Colon (tissue), 2 donors: Measurements from ENCODE around the gene PC.
"Not testable (repeated sequence)": the region's sequence is repeated elsewhere in the genome, so short reads cannot be mapped to it uniquely, and the experiment has no call there.

ENCODE experiments used
- FAIRE-seq: peaks from 2 replicates; lab custom pipeline; 2012; peaks lifted over from hg19 to GRCh38; lab: Jason Lieb, UNC
- donor health status: control.
- donor health status: control.

Gene PC

GRCh38 chr11:66981976-66982578 lies 23.9 kb upstream of the PC start:
- no peak for FAIRE-seq

- FAIRE-seq = no peak
Observed at GRCh38 chr11:66979336-66979980, 21.3 kb upstream of the PC start.

- FAIRE-seq = no peak
Observed at GRCh38 chr11:66978717-66979116, 20.5 kb upstream of the PC start.

GRCh38 chr11:66978229-66978628 lies 20.0 kb upstream of the PC start:
- no peak for FAIRE-seq

- FAIRE-seq = no peak
Observed at GRCh38 chr11:66976925-66977324, 18.7 kb upstream of the PC start.

- FAIRE-seq = no peak
Observed at GRCh38 chr11:66976028-66976467, 17.9 kb upstream of the PC start.

GRCh38 chr11:66975405-66976027 lies 17.3 kb upstream of the PC start:
- FAIRE-seq = no peak

GRCh38 chr11:66974724-66975404 lies 16.7 kb upstream of the PC start, which contains the start of gene C11orf86:
Gene C11orf86, plus strand, starts transcription at chr11:66975304. Its CDS starts 59 bp downstream, at chr11:66975363.
- FAIRE-seq = no peak

GRCh38 chr11:66973956-66974580 lies 15.9 kb upstream of the PC start:
- no peak for FAIRE-seq

GRCh38 chr11:66971488-66971887 lies 13.3 kb upstream of the PC start:
- FAIRE-seq = no peak

- no peak for FAIRE-seq
Observed at GRCh38 chr11:66970807-66971442, 12.7 kb upstream of the PC start.

GRCh38 chr11:66970371-66970806 lies 12.2 kb upstream of the PC start:
- FAIRE-seq = no peak

GRCh38 chr11:66969584-66970225 lies 11.5 kb upstream of the PC start:
- FAIRE-seq = no peak

- FAIRE-seq = no peak
Observed at GRCh38 chr11:66967670-66968425, 9.7 kb upstream of the PC start.

GRCh38 chr11:66966351-66966750 lies 8.2 kb upstream of the PC start:
- no peak for FAIRE-seq

GRCh38 chr11:66964495-66964894 lies 6.3 kb upstream of the PC start:
- FAIRE-seq = no peak

- FAIRE-seq = no peak
Observed at GRCh38 chr11:66962801-66963200, 4.6 kb upstream of the PC start.

GRCh38 chr11:66962247-66962646 lies 4.1 kb upstream of the PC start:
- FAIRE-seq = no peak

GRCh38 chr11:66961691-66962213 lies 3.6 kb upstream of the PC start:
- FAIRE-seq = not testable (repeated sequence)

GRCh38 chr11:66958956-66959274 lies 732 bp upstream of the PC start:
- FAIRE-seq = no peak

- FAIRE-seq = no peak
Observed at GRCh38 chr11:66957971-66958231, 282 bp downstream of the PC start.
